Activated CD8-positive, alpha-beta memory T cell treated with anti-CD3 and anti-CD28 coated beads, Interleukin-2, amount 50 U/mL, for 24 hours (primary cell): ENCODE measurements around the gene MED13.
"Not testable (repeated sequence)": the region's sequence is repeated elsewhere in the genome, so short reads cannot be mapped to it uniquely, and the experiment has no call there.

ENCODE experiments used
- DNase-seq: peaks from one replicate; pipeline ENCODE4 v3.0.0-alpha.2; 2020; ENCODE audit errors: extremely low read depth

MED13 gene

DNA sequence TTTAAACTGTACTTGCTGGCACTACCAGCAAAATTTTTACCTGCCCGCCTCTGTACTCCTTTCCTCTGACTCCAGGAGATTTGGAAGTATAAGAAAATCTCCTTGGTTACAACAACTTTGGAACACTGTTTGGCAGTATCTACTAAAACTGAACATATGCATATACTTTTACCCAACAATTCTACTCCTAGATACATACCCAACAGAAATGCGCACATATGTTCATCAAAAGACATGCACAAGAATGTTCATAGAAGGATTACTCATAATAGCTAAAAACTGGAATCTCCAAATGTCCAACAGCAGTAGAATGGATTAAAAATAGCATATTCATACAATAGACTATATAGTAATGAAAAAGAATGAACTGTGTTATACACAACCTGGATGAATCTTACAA, 21.7 kb upstream of the MED13 start:
- DNase-seq, result no peak

DNA sequence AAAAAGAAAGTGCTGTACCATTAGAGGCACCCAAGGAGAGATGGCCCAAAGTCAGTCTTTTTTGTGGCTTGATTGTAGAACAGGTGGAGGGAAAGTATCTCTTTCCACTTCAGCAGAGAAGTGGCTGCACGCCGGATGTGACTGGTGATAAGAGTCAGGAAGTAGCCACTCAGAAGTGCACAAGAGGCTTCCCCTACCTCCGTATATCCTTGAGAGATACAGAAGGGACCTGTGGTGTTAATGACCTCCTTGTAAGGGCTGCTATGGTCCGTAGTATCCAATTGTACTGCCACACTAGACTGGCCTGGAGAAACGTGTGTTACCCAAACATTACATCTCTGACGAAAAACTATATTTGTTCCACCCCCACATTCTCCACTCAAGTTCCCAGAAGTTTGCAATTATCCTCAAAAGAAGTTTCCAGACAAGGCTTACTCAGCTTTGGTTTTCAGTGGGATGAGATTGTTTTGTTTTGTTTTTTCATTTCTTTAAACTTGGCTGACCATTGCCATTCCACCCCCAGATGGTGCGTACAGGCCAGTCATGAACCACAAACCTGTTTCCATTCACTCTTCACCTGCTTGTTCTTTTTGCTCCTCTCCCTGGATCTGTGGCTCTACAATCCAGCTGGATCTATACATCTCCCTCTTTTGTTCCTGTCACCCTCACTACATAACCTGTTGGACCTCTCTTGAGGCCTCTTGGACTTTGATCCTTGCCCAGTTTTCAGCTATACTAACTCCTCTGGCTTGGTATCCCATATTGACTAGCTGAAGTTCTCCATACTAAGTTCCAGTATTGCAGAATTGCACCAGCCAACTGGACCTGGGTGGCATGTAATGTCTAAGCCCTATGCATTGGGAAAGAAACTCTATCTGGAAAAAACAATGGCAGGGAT, 20.7 kb upstream of the MED13 start:
- no peak for DNase-seq

DNA sequence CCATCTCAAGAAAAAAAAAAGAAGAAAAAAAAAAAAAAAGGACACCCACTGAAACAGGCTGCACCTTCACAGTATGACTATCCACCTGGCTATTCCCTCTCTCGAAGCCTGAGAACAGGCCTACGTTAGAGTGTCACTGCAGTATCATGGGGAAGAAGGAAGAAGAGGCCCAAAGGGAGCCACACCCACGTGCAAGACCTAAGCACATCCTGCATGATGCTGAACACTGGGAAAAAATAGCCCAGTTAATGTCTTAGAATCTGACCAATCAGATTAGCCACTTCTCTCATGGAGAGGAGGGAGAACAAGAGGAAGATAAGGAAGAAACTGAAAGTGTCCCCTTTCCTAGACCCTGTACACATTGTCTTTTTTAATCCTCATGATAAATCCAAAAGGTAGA, 19.5 kb upstream of the MED13 start:
- DNase-seq, result no peak

DNA sequence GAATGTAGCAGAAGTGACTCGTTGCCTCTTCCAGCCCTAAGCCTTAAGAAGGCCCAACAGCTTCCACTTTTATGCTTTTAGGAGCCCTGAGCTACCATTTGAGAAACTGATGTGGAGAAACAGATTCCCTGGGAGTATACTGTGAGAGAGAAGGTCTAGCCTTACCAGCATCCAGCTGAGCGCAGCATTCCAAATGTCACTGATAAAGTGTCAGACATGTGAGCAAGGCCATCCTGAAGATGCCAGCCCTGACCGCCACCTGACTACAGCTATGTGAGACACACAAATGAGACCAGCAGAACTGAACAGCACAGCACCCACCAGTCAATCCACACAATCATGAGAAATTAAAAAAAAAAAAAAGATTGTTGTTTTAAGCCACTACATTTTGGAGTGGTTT, 18.6 kb upstream of the MED13 start:
- no peak for DNase-seq

DNA sequence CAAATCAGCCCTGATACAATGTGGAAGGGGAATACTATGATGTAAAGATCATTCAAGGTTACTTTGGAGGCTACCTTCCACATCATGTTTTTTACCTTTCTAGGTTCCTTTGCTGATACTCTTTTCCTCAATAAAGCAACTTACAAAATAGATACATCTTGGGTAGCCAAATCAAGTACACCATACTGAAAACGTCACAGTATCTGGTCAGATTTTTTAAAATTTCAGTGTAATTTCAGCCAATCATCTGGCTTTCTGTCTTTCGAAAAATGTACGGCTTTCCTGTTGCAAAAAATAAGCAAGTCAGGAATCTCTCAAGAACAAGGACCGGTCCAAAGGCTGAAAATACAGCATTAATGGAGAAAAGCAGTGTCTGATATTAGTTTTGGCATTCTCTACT, 15.6 kb upstream of the MED13 start:
- DNase-seq, result no peak

DNA sequence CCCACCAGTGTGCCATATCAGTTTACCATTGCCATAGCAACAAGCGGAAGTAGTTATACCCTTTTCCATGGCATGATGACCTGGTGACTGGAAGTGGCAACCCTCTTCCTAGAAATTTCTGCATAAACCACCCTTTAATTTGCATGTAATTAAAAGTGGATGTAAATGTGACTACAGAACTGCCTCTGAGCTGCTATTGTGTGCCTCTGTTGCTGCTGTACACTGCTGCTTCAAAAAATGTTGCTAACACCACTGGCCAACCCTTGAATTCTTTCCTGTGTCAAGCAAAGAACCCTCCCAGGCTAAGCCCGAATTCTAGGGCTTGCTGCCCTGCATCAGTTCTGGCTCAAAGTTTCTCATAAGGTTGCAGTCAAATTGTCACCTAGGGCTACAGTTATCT, 12.9 kb upstream of the MED13 start:
- DNase-seq, result no peak

DNA sequence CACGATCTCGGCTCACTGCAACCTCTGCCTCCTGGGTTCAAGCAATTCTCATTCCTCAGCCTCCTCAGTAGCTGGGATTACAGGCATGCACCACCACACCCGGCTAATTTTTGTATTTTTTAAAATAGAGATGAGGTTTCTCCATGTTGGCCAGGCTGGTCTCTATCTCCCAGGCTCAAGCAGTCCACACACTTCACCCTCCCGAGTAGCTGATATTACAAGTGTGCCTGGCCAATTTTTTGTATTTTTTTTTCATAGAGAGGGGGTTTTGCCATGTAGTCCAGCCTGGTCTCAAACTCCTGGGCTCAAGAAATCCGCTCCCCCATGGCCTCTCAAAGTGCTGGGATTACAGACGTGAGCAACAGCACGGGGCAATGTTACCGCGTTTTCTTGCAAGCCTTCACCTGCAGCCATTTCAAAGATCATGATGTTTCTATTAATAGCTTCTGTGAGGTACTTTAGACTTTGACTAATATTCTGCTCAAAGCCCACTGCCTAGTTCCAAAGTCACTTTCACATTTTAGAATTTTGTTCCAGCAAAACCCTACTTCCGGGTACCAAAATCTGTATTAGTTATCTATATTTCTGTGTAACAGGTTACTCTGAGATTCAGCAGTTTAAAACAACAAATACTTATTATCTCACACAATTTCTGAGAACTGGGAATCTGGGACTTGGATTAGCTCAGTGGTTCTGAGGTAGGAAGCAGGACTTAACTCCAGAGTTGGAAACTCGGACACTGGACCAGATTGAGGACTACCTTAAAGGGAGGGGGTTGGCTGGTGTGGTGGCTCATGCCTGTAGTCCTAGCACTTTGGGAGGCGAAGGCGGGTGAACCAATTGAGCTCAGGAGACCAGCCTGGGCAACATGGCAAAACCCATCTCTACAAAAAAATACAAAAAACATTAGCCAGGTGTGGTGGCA, 12.0 kb upstream of the MED13 start:
- no peak for DNase-seq

GRCh38 chr17:62075308-62075815, 10.3 kb upstream of the MED13 start:
- no peak for DNase-seq

- no peak for DNase-seq
Observed at GRCh38 chr17:62073993-62074392, 8.9 kb upstream of the MED13 start.

DNA sequence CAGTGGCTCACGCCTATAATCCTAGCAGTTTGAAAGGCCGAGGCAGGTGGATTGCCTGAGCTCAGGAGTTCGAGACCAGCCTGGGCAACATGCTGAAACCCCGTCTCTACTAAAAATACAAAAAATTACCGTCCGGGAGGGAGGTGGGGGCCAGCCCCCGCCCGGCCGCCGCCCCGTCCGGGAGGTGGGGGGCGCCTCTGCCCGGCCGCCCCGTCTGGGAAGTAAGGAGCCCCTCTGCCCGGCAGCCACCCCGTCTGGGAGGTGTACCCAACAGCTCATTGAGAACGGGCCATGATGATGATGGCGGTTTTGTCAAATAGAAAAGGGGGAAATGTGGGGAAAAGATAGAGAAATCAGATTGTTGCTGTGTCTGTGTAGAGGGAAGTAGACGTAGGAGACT, 7.8 kb upstream of the MED13 start:
- DNase-seq, result not testable (repeated sequence)

- DNase-seq, result no peak
Observed at GRCh38 chr17:62070900-62071299, 5.8 kb upstream of the MED13 start.

GRCh38 chr17:62067165-62068145, 2.4 kb upstream of the MED13 start:
- DNase-seq, result no peak

GRCh38 chr17:62065611-62066468, 762 bp upstream of the MED13 start:
- peak; percentile 95 for DNase-seq

- DNase-seq, result no peak
Observed at GRCh38 chr17:62064029-62064790, 868 bp downstream of the MED13 start.

DNA sequence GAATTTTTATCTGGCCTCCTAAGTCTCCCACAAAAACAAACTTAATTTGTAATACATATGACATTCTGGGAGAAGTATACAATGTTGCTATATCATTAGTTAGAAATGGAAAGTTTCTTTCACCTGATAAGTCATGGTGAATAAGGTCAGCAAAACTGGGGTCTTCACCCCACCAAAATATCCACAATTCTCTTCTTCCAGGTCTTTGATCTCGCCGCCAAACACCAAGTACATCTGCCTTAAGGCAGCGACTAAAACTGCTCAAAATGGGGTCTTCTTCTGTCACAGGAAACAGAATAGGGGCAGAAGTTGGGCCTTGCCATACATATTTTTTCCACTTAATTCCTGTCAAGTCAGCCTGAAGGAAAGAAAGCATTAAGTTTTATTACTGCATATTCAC, 2.1 kb downstream of the MED13 start:
- no peak for DNase-seq

DNA sequence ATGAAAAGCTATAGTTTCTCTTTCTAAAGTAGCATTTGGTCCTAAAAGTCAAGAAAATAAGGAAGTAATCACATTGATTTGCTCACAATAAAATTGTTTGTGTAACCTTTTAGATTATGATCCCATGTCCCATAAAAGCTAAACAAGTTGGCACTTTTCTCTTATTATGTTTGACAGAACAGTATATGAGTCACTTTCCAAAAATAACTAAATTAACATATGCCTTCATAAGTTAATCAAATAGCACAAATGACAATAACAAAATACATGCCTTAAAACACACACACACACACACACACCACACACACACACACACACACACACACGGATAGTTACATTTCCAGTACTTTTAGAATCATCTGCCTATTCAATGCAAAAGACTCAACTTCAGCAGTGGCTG, 2.8 kb downstream of the MED13 start:
- no peak for DNase-seq

DNA sequence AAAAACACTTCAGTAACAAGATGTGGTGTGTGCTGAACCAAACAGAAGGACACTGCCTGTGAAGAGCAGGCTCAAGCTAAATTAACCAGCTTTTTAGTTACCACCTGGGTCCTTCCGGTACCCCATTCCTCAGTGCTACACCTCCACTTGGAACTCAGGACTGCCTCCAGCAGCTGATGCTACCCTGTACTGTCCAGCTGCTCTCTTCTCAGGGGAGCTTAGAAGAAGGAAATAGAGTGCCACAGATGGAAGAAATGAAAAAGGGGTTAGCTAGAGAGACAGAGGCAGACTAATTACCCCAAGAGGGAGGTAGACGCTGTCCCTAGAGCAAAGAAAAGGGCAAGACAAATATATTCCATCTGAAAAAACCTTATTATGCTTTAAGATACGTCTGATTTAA, 5.7 kb downstream of the MED13 start:
- no peak for DNase-seq

DNA sequence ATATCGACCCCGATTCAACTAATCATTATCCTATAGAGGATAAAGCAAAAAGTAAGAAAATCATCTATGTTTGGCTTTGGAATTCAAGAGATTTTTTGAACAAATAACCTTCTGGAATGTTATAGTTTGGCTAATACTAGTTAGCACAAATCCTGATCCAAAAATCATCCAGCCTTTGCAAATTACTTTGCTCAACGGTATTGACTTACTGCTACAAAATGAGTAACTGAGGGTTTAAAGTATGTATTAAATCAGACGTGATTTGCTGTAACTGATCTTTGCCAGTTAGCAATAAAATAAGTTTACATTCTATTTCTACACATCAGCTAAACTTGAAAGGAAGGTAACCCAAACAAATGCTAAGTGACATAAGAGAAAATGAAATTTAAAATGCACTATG, 6.5 kb downstream of the MED13 start:
- DNase-seq, result no peak

- DNase-seq, result no peak
Observed at GRCh38 chr17:62057696-62058095, 7.4 kb downstream of the MED13 start.
